Measurements from ENCODE around the gene SLCO1A2.

SLCO1A2 gene

DNA sequence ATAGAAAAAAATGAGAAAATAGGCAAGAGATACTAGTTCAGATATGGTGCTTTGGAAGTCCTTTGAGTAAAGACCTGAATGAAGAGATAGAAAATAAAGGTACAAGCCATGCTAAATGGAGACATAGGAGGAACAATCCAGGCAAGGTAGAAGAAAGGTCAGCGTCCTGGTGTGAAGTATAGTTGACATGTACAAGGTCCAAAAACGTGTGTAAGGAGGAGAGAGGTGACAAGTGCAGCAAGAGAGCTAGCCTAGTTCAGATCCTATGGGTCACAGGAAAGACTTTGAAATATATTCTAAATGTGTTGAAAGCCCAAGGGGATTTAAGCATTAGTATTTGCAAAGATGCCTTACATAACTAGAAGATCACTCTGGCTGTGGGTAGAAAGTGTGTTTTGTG is 115.5 kb downstream of the SLCO1A2 start:
- DNase-seq (ENCODE audit: low spot score), result no peak
